HG02571 (cell line): ENCODE data around the gene SGMS2.

Experiments
- ATAC-seq: cut with Tn5 transposase; IDR thresholded peaks from one replicate; pipeline ENCODE4 v1.9.1; 2021; ENCODE audit warnings: mild to moderate bottlenecking, moderate library complexity; ENCODE audit not compliant: unreplicated experiment

The SGMS2 gene

GRCh38 chr4:107828315-107829090, 3.8 kb downstream of the SGMS2 start:
- no peak for ATAC-seq

DNA sequence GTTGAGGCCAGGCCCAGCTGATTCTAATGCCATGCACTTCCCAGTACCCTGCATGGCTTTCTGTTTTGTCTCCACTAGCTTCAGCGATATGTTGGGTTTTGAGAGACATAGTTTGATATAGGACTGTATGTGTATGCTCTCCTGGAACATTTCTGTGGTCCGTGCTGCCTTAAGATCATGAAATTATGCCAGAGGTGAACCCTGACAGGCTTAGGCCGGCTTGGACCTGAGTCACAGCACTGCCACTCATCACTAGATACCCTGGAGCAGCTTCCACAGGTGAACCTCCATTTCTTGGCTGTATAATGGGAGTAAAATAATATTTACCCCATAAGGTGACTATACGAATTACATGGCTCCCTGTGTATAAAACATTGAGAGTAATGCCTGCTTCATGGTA, 6.4 kb downstream of the SGMS2 start:
- no peak for ATAC-seq

GRCh38 chr4:107832275-107832807, 7.6 kb downstream of the SGMS2 start:
- ATAC-seq: no peak

GRCh38 chr4:107834241-107834794, 9.6 kb downstream of the SGMS2 start:
- ATAC-seq: no peak

- no peak for ATAC-seq
These were observed 10.7 kb downstream of the SGMS2 start for GRCh38 chr4:107835406-107835805.

- no peak for ATAC-seq
These were observed 12.6 kb downstream of the SGMS2 start for GRCh38 chr4:107837317-107837716.

- no peak for ATAC-seq
These were observed 13.3 kb downstream of the SGMS2 start for GRCh38 chr4:107837776-107838618.

DNA sequence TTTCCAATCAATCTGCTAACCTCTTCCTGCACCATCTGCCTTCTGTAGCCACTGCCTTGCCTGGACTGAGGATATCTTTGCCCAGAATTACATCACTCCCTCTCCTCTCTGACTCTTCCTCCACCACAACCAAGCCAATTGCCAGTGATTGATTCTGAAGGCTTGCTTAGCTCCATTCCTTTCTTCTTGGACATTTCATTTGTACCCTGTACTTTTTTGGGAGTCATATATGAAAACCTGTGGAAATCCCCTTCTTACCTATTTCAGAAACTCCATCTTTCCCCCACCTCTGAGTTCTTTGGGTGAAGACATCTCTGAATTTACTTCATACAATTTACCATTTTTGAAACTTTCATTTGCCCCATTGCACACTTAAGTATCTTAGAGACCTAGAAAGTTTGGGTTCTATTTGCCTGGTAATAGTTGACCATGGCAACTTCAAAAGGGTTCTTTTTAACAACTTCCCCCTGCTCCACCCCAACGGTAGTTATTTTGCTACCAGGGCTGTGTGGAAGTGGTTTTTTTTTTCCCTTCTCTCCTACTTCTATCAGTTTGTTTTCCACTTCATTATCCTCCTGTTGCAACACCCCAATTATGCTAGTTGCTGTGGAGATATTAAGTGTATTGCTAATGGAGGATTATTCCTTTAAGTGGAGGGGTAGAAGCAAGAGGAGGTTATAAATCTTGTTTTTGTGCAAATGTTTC, 14.3 kb downstream of the SGMS2 start:
- no peak for ATAC-seq

DNA sequence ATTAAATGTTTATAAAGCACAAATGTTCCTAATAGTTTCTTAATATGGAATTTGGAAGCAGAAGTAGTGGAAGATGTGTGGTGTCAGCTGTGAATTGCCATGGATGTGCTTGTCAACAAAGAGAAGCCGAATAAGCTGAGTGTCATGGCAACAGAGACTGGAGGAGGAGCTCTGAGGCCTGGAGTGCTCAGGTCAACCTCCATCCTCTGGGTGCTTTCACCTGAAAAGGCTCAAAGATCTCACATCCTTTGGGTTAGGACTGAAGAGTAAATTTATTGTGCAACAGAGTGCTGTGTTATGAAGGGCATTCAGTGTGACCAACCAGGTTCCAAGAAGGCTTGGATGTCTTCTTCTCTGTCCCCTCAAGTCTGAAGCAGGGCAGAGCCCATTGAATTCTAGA, 18.7 kb downstream of the SGMS2 start:
- no peak for ATAC-seq

- ATAC-seq: no peak
These were observed 20.9 kb downstream of the SGMS2 start for GRCh38 chr4:107845681-107846080.

DNA sequence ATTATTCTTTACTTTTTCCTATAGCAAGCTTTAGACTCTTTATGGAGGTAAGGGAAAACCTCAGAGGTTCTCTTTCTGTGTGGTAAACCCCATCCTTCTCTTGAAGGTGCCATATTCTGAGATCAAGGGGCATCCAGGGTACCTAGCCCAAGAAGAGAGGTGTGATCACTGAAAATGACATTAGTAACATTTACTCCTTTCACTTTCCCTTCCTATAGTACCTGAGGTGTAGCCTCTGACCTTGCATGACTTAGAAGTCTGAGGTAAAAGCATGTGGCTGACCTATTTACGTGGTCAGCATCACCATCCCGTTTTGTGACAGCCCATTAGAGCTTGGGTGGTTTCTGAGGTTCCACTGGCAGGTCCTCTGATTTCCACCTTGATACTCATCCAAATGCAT, 25.7 kb downstream of the SGMS2 start:
- ATAC-seq: no peak

GRCh38 chr4:107853444-107854355, 29.0 kb downstream of the SGMS2 start:
- ATAC-seq: no peak

- ATAC-seq: no peak
These were observed 29.8 kb downstream of the SGMS2 start for GRCh38 chr4:107854356-107855022.

- ATAC-seq: no peak
These were observed 31.0 kb downstream of the SGMS2 start for GRCh38 chr4:107855723-107856122.

- no peak for ATAC-seq
These were observed 32.2 kb downstream of the SGMS2 start for GRCh38 chr4:107856901-107857300.

DNA sequence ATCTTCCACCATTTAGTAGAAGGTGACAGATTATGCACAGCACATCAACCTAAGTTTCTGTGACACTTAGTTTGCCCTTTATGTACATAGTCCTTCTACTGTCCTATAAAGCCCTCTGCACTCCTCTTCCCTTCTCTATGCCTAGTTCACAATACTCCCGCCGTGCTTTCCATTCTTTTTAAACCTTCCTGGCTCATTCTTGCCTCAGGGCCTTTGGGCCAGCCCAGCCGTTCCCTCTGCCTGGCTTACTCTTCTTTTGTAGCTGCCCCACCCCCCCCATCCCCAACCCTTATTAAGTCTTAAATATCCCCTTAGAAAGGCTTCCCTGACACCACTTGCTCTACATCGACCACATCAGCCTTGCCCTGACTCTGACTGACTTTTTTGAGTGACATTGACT, 33.0 kb downstream of the SGMS2 start:
- ATAC-seq: no peak

DNA sequence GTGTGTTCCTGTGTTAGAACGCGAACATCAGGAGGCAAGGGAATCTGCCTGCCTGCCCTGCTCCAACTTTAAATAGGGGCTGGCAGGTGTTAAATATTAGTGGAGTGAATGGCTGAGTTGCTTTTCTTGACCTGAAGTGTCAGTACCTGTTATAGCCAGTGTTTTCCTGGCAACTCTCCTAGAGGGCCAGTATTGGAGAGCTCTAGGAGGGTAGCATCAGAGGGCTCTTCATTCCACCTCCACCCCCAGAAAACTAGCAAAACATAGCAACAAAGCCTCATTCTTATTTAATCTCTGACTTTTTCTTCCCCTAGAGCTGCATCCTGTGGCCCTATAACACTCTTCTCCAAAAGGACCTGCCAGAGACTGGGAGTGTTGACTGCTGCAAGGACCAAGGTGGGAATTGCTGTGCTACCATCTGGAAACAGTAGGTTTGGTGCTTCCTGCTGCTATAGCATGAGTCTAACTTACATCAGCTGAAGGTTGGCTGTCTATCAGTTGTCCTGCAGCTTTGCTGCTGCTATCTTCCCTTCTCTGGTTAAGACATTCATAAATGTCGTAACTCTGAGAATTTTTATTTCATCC, 33.5 kb downstream of the SGMS2 start:
- ATAC-seq: no peak

GRCh38 chr4:107862658-107863057, 37.9 kb downstream of the SGMS2 start:
- no peak for ATAC-seq

DNA sequence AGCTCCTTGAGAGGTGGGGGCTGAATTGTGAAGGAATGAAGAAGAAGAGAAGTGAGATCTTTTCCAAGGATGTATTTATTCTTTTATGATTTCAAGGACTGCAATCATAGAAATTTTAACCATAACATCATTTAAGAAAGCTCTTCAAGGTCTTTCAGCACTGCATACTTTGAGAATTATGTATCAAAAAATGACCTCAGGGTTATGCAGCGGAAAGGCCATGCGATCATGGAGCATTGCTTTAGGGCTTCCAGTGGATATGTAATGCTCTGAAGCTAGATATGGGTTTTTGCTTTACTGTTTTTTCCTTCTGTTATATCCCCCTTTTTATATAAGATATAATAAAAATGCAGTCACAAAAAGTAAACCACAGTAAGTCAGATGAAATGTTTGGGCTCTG, 38.7 kb downstream of the SGMS2 start:
- ATAC-seq: no peak
